Skeletal muscle satellite cell (primary cell): ENCODE data around the gene DDX39B.

Experiments used
- H3K27me3 ChIP-seq: 2 replicates; pipeline ENCODE4 v1.7.0; 2013; ENCODE audit warnings: low read length; ENCODE audit not compliant: control insufficient read depth, insufficient read depth
- H3K36me3 ChIP-seq: 2 replicates; pipeline ENCODE4 v1.7.0; 2013; ENCODE audit warnings: mild to moderate bottlenecking, control low read depth, low read length; ENCODE audit not compliant: insufficient read depth
- H3K4me1 ChIP-seq: 2 replicates; pipeline ENCODE4 v1.7.0; 2013; ENCODE audit warnings: low read length; ENCODE audit not compliant: control insufficient read depth, insufficient read depth
- H3K4me2 ChIP-seq: 2 replicates; pipeline ENCODE4 v1.7.0; 2013; ENCODE audit warnings: mild to moderate bottlenecking, low read length
- H3K4me3 ChIP-seq: 2 replicates; pipeline ENCODE4 v1.7.0; 2013; ENCODE audit warnings: low read length
- H3K9ac ChIP-seq: 2 replicates; pipeline ENCODE4 v1.7.0; 2013; ENCODE audit warnings: mild to moderate bottlenecking, low read depth, low read length, moderate library complexity
- H3K9me3 ChIP-seq: replicated peaks from 2 replicates; pipeline ENCODE4 v1.7.0; 2013; ENCODE audit warnings: mild to moderate bottlenecking, control low read depth, low read length

DDX39B gene

GRCh38 chr6:31531771-31532643 lies 9.8 kb downstream of the DDX39B start:
- H3K36me3 ChIP-seq, result peaks cover 73% of the 10 kb centered on the region
- peaks cover 4% of the 10 kb centered on the region for H3K4me1 ChIP-seq
- no peak overlapping the region for H3K4me3 ChIP-seq
- no peak overlapping the region for H3K9ac ChIP-seq
- no peak overlapping the region for H3K4me2 ChIP-seq
- H3K9me3 ChIP-seq, result no peaks in the 10 kb centered on the region
- H3K27me3 ChIP-seq, result no peaks in the 10 kb centered on the region

- H3K36me3 ChIP-seq, result peaks cover 65% of the 10 kb centered on the region
- H3K9ac ChIP-seq, result no peak overlapping the region
- no peak overlapping the region for H3K4me2 ChIP-seq
- H3K27me3 ChIP-seq, result no peaks in the 10 kb centered on the region
- peaks cover 12% of the 10 kb centered on the region for H3K4me1 ChIP-seq
- H3K4me3 ChIP-seq, result no peak overlapping the region
- no peaks in the 10 kb centered on the region for H3K9me3 ChIP-seq
These were observed 10.6 kb downstream of the DDX39B start for GRCh38 chr6:31531162-31531561.

- Histone ChIP-seq H3K9me3 (no peaks in the 10 kb centered on the region), H3K4me1 (peaks cover 17% of the 10 kb centered on the region), H3K4me2 (no peak overlapping the region), H3K36me3 (peaks cover 60% of the 10 kb centered on the region), H3K4me3 (no peak overlapping the region), H3K9ac (no peak overlapping the region), H3K27me3 (no peaks in the 10 kb centered on the region)
These were observed 11.1 kb downstream of the DDX39B start for GRCh38 chr6:31530659-31531058.

GRCh38 chr6:31529329-31530150 lies 12.3 kb downstream of the DDX39B start:
- Histone ChIP-seq H3K4me1 (peaks cover 18% of the 10 kb centered on the region), H3K36me3 (peaks cover 49% of the 10 kb centered on the region), H3K27me3 (no peaks in the 10 kb centered on the region), H3K9ac (no peak overlapping the region), H3K4me2 (no peak overlapping the region), H3K9me3 (no peaks in the 10 kb centered on the region), H3K4me3 (no peak overlapping the region)

GRCh38 chr6:31528821-31529328 lies 12.9 kb downstream of the DDX39B start, which contains the start of gene MCCD1:
Gene MCCD1 (plus strand): TSS chr6:31528962. CDS start chr6:31529015, 53 bp downstream.
- Histone ChIP-seq H3K9ac (no peak within 1 kb of the TSS), H3K27me3 (no peaks in the 10 kb centered on the region), H3K9me3 (no peaks in the 10 kb centered on the region), H3K4me3 (no peak within 1 kb of the TSS), H3K4me2 (no peak within 1 kb of the TSS), H3K4me1 (peaks cover 18% of the 10 kb centered on the region), H3K36me3 (peaks cover 42% of the 10 kb centered on the region)

GRCh38 chr6:31528307-31528777 lies 13.5 kb downstream of the DDX39B start:
- Histone ChIP-seq H3K36me3 (peaks cover 37% of the 10 kb centered on the region), H3K9me3 (no peaks in the 10 kb centered on the region), H3K4me2 (no peak overlapping the region), H3K4me1 (peaks cover 18% of the 10 kb centered on the region), H3K27me3 (no peaks in the 10 kb centered on the region), H3K4me3 (no peak overlapping the region), H3K9ac (no peak overlapping the region)

GRCh38 chr6:31525932-31526591 lies 15.7 kb downstream of the DDX39B start:
- Histone ChIP-seq H3K4me1 (peaks cover 18% of the 10 kb centered on the region), H3K9ac (no peak overlapping the region)

GRCh38 chr6:31525553-31525931 lies 16.3 kb downstream of the DDX39B start:
- no peak overlapping the region for H3K4me3 ChIP-seq
- H3K27me3 ChIP-seq, result peaks cover 3% of the 10 kb centered on the region
- H3K4me1 ChIP-seq, result peaks cover 18% of the 10 kb centered on the region
- no peak overlapping the region for H3K4me2 ChIP-seq
- H3K9ac ChIP-seq, result no peak overlapping the region
- H3K36me3 ChIP-seq, result peaks cover 12% of the 10 kb centered on the region
- no peaks in the 10 kb centered on the region for H3K9me3 ChIP-seq

More at GRCh38 chr6:31525932-31526591, 15.7 kb downstream of the DDX39B start:
- H3K36me3 ChIP-seq, result peaks cover 17% of the 10 kb centered on the region
- H3K9me3 ChIP-seq, result no peaks in the 10 kb centered on the region
- no peak overlapping the region for H3K4me3 ChIP-seq
- H3K27me3 ChIP-seq, result no peaks in the 10 kb centered on the region
- no peak overlapping the region for H3K4me2 ChIP-seq

GRCh38 chr6:31521835-31522234 lies 20.0 kb downstream of the DDX39B start:
- peaks cover 16% of the 10 kb centered on the region for H3K4me1 ChIP-seq
- H3K4me3 ChIP-seq, result no peak overlapping the region
- no peak overlapping the region for H3K9ac ChIP-seq
- no peak overlapping the region for H3K4me2 ChIP-seq
- H3K27me3 ChIP-seq, result peaks cover 5% of the 10 kb centered on the region
- H3K36me3 ChIP-seq, result no peaks in the 10 kb centered on the region
- no peaks in the 10 kb centered on the region for H3K9me3 ChIP-seq

GRCh38 chr6:31513456-31514165 lies 28.2 kb downstream of the DDX39B start:
- Histone ChIP-seq H3K27me3 (no peaks in the 10 kb centered on the region), H3K36me3 (peaks cover 16% of the 10 kb centered on the region), H3K9ac (no peak overlapping the region), H3K4me1 (peaks cover 26% of the 10 kb centered on the region), H3K4me2 (peak overlapping the region; percentile 59), H3K9me3 (no peaks in the 10 kb centered on the region), H3K4me3 (peak overlapping the region; percentile 22)
